GM19438 (cell line): Measurements from ENCODE around the gene SPINT2.
"Not testable (repeated sequence)": the region's sequence is repeated elsewhere in the genome, so short reads cannot be mapped to it uniquely, and the experiment has no call there.

Experiments used
- ATAC-seq: cut with Tn5 transposase; IDR thresholded peaks from one replicate; pipeline ENCODE4 v1.9.1; 2021; ENCODE audit warnings: low read depth; ENCODE audit not compliant: unreplicated experiment

SPINT2 gene

GRCh38 chr19:38316477-38317067, 52.2 kb downstream of the SPINT2 start:
- ATAC-seq = no peak

GRCh38 chr19:38317104-38317612, 52.8 kb downstream of the SPINT2 start:
- no peak for ATAC-seq

- no peak for ATAC-seq
Measured at GRCh38 chr19:38318660-38319059, 54.3 kb downstream of the SPINT2 start.

GRCh38 chr19:38319421-38320258, 55.3 kb downstream of the SPINT2 start, which contains the start of gene KCNK6:
KCNK6 (plus strand) TSS chr19:38319845; CDS start chr19:38319951, 106 bp downstream.
- no peak for ATAC-seq

GRCh38 chr19:38320969-38321339, 56.6 kb downstream of the SPINT2 start:
- ATAC-seq = no peak

- ATAC-seq = no peak
Measured at GRCh38 chr19:38321646-38322196, 57.3 kb downstream of the SPINT2 start.

- no peak for ATAC-seq
Measured at GRCh38 chr19:38323291-38323690, 58.9 kb downstream of the SPINT2 start.

- no peak for ATAC-seq
Measured at GRCh38 chr19:38324431-38324830, 60.1 kb downstream of the SPINT2 start.

- no peak for ATAC-seq
Measured at GRCh38 chr19:38326591-38326990, 62.2 kb downstream of the SPINT2 start.

- ATAC-seq = no peak
Measured at GRCh38 chr19:38329651-38330050, 65.3 kb downstream of the SPINT2 start.

GRCh38 chr19:38331728-38332127, 67.4 kb downstream of the SPINT2 start:
- no peak for ATAC-seq

GRCh38 chr19:38333245-38333644, 68.9 kb downstream of the SPINT2 start:
- no peak for ATAC-seq

- peak; percentile 63 for ATAC-seq
Measured at GRCh38 chr19:38335949-38336637, 71.7 kb downstream of the SPINT2 start.

GRCh38 chr19:38336638-38337359, 72.4 kb downstream of the SPINT2 start:
- peak; percentile 43 for ATAC-seq

- no peak for ATAC-seq
Measured at GRCh38 chr19:38337360-38337653, 72.9 kb downstream of the SPINT2 start.

GRCh38 chr19:38339011-38339410, 74.6 kb downstream of the SPINT2 start:
- ATAC-seq = not testable (repeated sequence)

GRCh38 chr19:38340927-38341326, 76.6 kb downstream of the SPINT2 start:
- no peak for ATAC-seq
